KMS-11 (cell line): ENCODE results near the gene ASCL5.

ENCODE experiments used
- H2AFZ ChIP-seq: fragments of 200-600 bp; sonication (generic); 2 replicates; pipeline ENCODE4 v1.6.1; 2016; ENCODE audit warnings: antibody characterized with exemption, mixed run types, low read depth
- H3K27ac ChIP-seq: fragments of 200-600 bp; sonication (generic); 2 replicates; pipeline ENCODE4 v1.6.1; 2016; ENCODE audit warnings: mild to moderate bottlenecking, mixed run types
- H3K27me3 ChIP-seq: fragments of 200-600 bp; sonication (generic); 2 replicates; pipeline ENCODE4 v1.6.1; 2017; ENCODE audit warnings: mild to moderate bottlenecking, low read depth, mixed run types, moderate library complexity; ENCODE audit not compliant: insufficient read depth
- H3K36me3 ChIP-seq: fragments of 200-600 bp; sonication (generic); 2 replicates; pipeline ENCODE4 v1.6.1; 2017; ENCODE audit warnings: mild to moderate bottlenecking, mixed run types; ENCODE audit not compliant: insufficient read depth
- H3K4me1 ChIP-seq: fragments of 200-600 bp; sonication (generic); 2 replicates; pipeline ENCODE4 v1.6.1; 2016; ENCODE audit warnings: mild to moderate bottlenecking, low read depth, mixed run types; ENCODE audit not compliant: poor library complexity, severe bottlenecking
- H3K4me2 ChIP-seq: fragments of 200-600 bp; sonication (generic); 2 replicates; pipeline ENCODE4 v1.7.0; 2016; ENCODE audit warnings: mild to moderate bottlenecking, mixed run types
- H3K4me3 ChIP-seq: fragments of 200-600 bp; sonication (generic); IDR thresholded peaks from 2 replicates; pipeline ENCODE4 v1.6.1; 2017; ENCODE audit warnings: low read depth, low read length, mixed read lengths; ENCODE audit not compliant: insufficient read depth
- H3K79me2 ChIP-seq: fragments of 200-600 bp; sonication (generic); 2 replicates; pipeline ENCODE4 v1.6.1; 2016; ENCODE audit warnings: low read depth, mixed run types; ENCODE audit not compliant: insufficient read depth
- H3K9ac ChIP-seq: fragments of 200-600 bp; sonication (generic); 2 replicates; pipeline ENCODE4 v1.6.1; 2016; ENCODE audit warnings: mild to moderate bottlenecking, mixed run types
- H4K20me1 ChIP-seq: fragments of 200-600 bp; sonication (generic); 2 replicates; pipeline ENCODE4 v1.6.1; 2016; ENCODE audit warnings: mild to moderate bottlenecking, mixed run types; ENCODE audit not compliant: insufficient read depth
- TF ChIP-seq, protein P1 (sequence below): fragments of 200-600 bp; sonication (generic); conservative IDR thresholded peaks from 2 replicates; pipeline ENCODE4 v1.6.1; 2017; ENCODE audit warnings: low read depth, mild to moderate bottlenecking, antibody characterized with exemption, low read length, moderate library complexity, mixed read lengths

The ASCL5 gene

DNA sequence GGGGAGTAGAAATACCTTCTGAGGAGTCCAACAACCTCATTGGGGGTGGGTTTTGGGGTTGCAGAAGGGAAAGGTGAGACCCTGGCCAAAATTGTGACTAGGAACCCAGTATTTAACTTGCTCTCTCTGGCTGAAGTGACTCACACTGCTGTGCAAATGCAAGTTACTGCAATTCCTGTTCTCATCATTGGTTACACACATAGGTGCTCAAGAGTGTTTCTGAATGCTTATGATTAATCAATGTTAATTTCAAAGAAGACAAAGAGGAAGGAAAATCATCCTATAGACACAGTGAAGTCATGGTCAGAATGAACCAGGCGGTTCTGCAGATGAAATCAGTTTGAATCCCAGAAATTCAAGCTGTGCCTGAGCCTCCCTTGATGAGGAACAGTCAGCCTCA is 3.1 kb downstream of the ASCL5 start:
- H3K79me2 ChIP-seq: no peaks in the 10 kb centered on the region
- TF ChIP-seq, protein P1, sequence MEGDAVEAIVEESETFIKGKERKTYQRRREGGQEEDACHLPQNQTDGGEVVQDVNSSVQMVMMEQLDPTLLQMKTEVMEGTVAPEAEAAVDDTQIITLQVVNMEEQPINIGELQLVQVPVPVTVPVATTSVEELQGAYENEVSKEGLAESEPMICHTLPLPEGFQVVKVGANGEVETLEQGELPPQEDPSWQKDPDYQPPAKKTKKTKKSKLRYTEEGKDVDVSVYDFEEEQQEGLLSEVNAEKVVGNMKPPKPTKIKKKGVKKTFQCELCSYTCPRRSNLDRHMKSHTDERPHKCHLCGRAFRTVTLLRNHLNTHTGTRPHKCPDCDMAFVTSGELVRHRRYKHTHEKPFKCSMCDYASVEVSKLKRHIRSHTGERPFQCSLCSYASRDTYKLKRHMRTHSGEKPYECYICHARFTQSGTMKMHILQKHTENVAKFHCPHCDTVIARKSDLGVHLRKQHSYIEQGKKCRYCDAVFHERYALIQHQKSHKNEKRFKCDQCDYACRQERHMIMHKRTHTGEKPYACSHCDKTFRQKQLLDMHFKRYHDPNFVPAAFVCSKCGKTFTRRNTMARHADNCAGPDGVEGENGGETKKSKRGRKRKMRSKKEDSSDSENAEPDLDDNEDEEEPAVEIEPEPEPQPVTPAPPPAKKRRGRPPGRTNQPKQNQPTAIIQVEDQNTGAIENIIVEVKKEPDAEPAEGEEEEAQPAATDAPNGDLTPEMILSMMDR: no peak
- H4K20me1 ChIP-seq: no peaks in the 10 kb centered on the region
- H3K27me3 ChIP-seq: no peaks in the 10 kb centered on the region; the same call in 1 of the 2 replicates
- no peaks in the 10 kb centered on the region for H3K4me1 ChIP-seq
- no peak overlapping the region for H3K4me3 ChIP-seq
- no peak overlapping the region for H3K27ac ChIP-seq
- no peak overlapping the region for H3K9ac ChIP-seq
- H3K4me2 ChIP-seq: no peak overlapping the region
- no peak overlapping the region for H2AFZ ChIP-seq
- H3K36me3 ChIP-seq: no peaks in the 10 kb centered on the region

DNA sequence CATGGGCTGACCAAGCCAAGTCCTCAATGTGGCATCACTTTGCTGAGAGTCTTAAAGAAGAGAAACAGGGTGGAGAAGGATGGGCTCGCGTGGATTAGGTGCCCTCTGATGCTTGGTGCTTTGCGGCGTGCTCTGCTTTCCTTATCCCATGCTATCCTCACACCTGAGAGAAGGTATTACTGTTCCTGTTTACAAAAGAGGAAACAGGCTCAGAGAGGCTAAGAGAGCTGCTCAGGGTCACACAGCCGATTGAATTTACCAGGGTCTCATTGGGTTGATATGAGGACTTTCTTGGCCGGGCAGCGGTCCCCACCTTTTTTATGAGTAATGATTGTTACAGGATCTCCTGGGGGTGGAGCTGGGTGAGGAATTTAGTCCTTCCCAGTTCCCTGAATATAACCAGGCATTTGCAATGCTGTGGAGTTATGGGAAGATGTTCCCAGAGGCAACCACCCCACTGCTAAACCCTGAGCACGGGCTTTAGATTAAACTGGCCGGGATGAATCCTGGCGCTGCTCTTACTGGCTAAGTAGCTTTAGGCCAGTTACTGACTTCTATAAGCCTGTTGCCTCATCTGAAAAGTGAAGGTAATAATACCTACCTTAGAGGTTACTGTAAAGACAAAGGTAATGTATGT is 4.5 kb downstream of the ASCL5 start:
- no peak overlapping the region for H3K27ac ChIP-seq
- TF ChIP-seq, protein P1: no peak
- H3K4me2 ChIP-seq: no peak overlapping the region
- H3K27me3 ChIP-seq: no peaks in the 10 kb centered on the region; the same call in 1 of the 2 replicates
- no peaks in the 10 kb centered on the region for H4K20me1 ChIP-seq
- H3K9ac ChIP-seq: no peak overlapping the region
- no peaks in the 10 kb centered on the region for H3K4me1 ChIP-seq
- H3K79me2 ChIP-seq: no peaks in the 10 kb centered on the region
- H2AFZ ChIP-seq: no peak overlapping the region
- no peak overlapping the region for H3K4me3 ChIP-seq
- no peaks in the 10 kb centered on the region for H3K36me3 ChIP-seq

DNA sequence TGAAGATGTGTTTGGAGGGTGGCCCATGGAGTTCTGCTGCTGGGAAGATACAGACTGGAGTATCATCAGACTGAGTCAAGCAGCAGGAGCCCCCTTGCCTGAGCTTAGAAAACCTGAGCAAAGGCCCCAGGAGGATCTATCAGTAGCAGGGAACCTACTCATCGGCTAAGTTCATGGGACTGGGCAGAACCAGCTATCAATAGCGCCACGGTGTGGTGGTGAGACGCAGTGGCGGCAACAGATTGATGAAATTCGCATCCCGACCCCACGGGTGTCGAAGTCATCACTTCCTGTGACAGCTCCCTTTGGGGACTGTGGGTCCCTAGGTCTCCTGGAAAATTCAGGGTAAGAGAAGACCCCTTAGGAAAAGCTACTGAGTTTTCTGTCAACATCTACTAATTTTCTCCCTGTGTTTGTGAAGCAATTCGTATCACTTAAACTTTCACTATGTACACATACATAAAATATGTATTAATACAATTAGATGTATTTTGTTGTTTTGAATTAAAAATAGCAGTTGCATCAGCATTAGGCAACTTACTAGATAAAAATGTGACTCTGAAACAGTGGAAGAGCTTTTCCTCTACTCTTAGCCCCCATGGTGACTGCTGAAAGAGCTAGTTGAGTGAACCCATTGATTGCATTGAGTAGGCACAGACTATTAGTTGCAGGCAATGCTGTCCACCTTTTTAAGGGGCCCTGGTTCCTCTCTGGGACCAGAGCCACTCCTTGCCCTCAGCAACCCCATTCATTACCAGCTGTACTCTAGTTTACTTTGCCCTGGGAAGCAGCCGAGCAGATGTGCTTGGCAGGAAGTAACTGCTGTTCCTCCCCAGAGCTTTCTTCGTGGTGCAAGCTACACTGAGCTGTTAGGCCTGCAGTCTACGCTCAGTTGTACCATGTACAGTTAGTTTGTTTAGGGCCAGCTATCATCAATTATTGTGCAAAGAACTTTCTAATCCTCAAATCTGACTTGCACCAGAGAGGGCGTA is 7.5 kb downstream of the ASCL5 start:
- Histone ChIP-seq H3K36me3 (no peaks in the 10 kb centered on the region), H4K20me1 (no peaks in the 10 kb centered on the region), H3K27me3 (no peaks in the 10 kb centered on the region; the same call in 1 of the 2 replicates), H3K4me3 (no peak overlapping the region), H2AFZ (no peak overlapping the region), H3K9ac (no peak overlapping the region), H3K79me2 (no peaks in the 10 kb centered on the region), H3K4me2 (no peak overlapping the region), H3K4me1 (no peaks in the 10 kb centered on the region), H3K27ac (no peak overlapping the region)
- TF ChIP-seq, protein P1: no peak

- H3K9ac ChIP-seq: no peak overlapping the region
- no peaks in the 10 kb centered on the region for H3K27me3 ChIP-seq
- peaks cover 5% of the 10 kb centered on the region for H3K4me1 ChIP-seq
- no peak overlapping the region for H3K4me2 ChIP-seq
- no peaks in the 10 kb centered on the region for H4K20me1 ChIP-seq
- no peak overlapping the region for H2AFZ ChIP-seq
- no peak overlapping the region for H3K4me3 ChIP-seq
- no peak overlapping the region for H3K27ac ChIP-seq
- H3K79me2 ChIP-seq: no peaks in the 10 kb centered on the region
- H3K36me3 ChIP-seq: no peaks in the 10 kb centered on the region
- TF ChIP-seq, protein P1: no peak
These were observed 10.9 kb downstream of the ASCL5 start for GRCh38 chr1:201116091-201116490.
